EH (cell line): ENCODE measurements around the gene BCAS4.

Source experiments
- DNase-seq: peaks from one replicate; pipeline ENCODE4 v3.0.0-alpha.2; 2015; ENCODE audit warnings: low read depth

Gene BCAS4

DNA sequence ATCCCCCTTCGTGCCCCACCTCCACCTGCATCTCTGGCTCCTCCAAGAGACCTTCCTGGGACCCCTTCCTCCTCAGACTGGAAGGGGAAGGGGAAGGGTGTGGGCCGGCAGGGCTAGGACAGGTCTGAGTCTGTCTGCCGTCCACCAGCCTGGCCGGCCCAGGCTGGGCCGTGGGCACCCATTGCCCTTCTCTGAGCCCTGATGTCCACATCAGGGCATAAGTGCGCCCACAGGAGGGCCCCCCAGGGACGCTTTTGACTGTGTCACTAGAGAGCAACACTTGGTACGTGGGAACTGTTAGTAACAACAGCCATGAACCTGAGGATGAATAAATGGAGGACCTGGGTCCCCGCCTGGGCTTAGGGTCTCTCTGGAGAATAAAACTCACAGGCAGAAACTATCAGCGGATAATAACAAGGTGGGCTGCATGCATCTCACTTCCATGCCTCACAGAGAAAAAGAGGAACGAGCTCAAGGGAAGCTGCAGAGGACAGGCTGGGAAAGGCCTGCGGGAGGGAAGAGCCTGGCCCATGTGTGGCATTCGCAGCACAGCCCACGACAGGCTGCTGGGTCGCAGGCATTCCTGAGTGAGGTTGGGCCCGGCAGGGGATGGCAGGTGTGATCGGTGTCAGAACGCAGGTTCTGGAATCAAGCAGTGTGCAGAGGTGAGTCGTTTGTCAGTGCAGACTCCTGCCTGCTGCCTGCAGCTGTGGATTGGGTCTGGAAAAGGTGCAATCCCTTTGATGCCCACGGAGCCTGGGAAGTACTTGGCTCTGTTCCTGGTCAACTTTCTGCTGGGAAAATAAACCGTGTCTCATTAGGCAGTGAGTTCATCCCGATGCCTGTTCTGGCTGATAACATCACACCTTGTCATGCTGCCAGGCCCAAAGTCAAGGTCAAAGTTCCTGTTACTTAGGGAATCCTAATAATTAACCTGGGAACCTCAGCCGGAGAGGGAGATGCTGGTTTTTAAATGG, 60.9 kb downstream of the BCAS4 start:
- DNase-seq, result peak; percentile 29

- no peak for DNase-seq
Observed at GRCh38 chr20:50856475-50857041, 61.7 kb downstream of the BCAS4 start.

GRCh38 chr20:50857348-50857747, 62.5 kb downstream of the BCAS4 start:
- DNase-seq, result no peak

GRCh38 chr20:50858525-50858924, 63.7 kb downstream of the BCAS4 start:
- DNase-seq, result no peak

DNA sequence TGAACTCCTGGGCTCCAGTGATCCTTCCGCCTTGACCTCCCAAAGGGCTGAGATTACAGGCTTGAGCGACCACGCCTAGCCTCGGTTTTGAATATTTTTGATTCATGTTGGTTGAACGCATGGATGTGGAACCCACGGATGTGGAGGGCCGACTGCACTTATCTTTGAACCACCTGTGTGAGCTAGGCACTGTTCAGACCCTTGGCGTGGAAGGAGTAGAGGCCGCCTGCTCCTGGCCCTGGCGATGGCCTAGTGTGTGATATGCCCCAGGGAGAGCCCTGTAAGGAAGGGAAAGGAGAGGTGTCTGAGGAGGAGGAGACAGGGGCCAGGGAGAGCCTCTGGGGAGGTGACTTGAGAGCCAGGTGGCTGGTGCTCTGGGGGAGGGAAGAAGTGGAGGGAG, 64.3 kb downstream of the BCAS4 start:
- no peak for DNase-seq

GRCh38 chr20:50861012-50861411, 66.2 kb downstream of the BCAS4 start:
- no peak for DNase-seq

DNA sequence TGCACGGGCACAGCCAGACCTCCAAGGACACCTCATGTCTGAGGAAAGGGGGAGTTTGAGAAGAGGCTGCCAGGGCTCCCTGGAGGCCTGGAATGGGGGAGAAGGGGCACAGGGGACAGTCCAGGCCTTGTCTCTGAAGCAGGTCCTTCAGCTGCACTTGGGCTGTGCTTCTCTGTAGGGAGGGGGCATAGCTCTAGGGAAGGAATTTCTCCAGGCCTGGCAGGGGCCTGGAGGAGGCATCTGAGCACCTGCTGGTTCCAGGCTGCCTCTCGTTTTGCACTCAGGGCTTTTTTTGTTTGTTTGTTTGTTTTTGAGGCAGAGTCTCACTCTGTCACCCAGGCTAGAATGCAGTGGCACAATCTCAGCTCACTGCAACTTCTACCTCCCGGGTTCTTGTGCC, 67.7 kb downstream of the BCAS4 start:
- no peak for DNase-seq

GRCh38 chr20:50865114-50865513, 70.3 kb downstream of the BCAS4 start:
- no peak for DNase-seq

DNA sequence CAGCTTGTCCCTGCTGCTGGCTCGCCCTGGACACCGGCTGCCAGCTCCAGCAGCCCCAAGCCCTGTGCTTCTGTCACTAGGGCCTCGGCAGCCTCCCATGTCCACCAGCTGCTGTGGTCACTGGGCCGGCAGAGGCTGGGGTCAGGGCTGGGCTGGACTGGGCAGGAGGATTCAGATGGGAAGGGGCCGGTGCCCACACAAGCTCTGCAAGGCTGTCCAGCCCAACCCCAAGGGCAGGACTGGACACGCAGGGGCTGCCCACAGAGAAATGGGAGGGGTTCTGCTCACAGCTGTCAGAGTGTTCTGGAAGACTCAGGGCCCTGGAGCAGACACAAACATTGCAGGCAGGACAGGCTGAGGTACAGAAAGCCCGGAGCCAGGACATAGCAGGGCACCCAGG, 70.7 kb downstream of the BCAS4 start:
- no peak for DNase-seq

GRCh38 chr20:50866036-50866685, 71.3 kb downstream of the BCAS4 start:
- DNase-seq, result no peak

DNA sequence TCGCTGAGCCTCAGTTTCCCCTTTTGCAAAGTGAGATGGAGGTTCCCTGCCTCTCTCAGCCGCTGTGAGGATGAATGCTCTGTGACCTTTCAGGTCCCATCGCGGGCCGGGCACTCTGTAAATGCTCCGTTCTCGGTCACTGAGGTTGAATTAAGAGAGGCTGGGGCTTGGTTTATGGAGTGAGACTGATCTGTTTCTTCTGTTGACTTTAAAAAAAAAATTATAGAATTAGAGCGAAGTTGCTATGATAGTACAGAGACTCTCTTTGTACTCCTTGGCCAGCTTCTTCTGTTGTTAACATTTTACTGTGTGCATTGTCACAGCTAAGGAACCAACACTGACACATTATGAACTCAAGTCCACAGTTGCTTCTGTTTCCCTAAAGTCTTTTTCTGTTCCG, 72.0 kb downstream of the BCAS4 start:
- no peak for DNase-seq

- no peak for DNase-seq
Observed at GRCh38 chr20:50867805-50868204, 72.9 kb downstream of the BCAS4 start.

DNA sequence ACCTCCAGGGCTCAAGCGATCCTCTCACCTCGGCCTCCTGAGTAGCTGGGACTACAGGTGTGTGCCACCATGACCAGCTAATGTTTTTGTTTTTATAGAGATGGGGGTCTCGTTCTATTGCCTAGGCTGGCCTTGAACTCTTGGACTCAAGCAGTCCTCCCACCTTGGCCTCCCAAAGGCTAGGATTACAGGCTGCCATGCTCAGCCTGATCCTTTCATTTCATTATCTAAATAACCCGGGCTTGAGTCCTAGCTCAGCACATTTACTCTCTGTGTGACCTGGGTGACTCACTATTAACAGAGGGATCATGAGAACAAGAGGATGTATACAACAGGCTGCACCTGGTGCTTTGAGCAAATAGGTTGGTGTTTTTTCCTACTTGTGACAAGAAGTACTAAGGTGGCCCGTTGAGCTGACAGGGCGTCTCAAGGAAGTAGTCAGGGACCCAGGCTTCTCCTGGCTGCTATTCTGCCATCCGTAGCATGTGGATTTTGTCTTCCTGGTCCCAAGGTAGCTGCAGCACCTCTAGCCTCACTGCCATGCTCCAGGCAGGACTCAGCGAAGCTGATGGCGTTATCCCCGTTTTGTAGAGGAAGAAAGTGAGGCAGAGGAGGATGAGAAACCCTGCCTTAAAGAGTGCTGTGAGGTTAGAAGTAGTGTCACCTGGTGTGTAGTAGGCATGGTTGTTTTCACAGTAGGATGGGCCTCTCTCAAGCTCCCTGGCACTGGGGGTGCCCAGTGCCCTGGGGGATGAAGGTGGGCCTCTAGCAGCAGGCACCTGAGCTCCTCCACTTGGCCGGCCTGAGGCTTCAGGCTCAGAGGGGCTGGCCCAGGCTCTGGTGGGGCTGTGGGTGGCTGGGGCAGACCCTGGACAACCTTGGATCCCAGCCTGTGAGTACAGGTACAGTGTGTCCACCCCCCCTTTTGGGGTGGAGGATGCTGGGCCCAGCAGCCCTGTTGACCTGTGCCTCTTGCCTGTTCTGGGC, 73.9 kb downstream of the BCAS4 start:
- no peak for DNase-seq

DNA sequence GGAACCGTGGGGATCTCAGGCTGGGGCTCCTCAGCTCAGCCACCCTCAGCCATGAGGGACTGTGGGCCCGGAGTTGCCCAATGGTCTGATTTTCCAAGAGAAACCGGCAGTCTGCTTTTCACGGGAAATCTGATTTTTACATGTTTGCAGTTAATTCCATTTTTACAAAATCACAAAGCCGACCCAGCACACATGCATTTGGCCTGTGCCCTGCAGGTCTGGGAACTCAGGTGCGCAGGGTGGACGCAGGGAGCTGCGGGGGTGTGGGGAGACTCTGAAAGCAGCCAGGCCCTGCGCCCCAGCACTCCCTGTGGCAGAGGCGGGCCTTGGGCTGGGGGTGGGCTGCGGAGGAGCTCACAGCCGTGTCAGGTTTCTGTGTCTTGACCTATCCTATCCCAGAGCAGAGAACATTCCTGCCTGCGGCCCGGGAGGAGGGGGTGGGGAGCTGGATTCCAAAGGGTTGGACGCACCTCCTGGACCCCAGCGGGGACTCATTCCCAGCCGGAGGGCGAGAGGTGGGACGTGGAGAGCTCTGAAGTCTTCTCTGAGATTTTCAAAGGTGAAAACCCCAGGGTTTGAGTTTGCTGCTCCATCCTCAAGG, 75.8 kb downstream of the BCAS4 start:
- DNase-seq, result peak; percentile 61

- no peak for DNase-seq
Observed at GRCh38 chr20:50872560-50873425, 77.9 kb downstream of the BCAS4 start.

DNA sequence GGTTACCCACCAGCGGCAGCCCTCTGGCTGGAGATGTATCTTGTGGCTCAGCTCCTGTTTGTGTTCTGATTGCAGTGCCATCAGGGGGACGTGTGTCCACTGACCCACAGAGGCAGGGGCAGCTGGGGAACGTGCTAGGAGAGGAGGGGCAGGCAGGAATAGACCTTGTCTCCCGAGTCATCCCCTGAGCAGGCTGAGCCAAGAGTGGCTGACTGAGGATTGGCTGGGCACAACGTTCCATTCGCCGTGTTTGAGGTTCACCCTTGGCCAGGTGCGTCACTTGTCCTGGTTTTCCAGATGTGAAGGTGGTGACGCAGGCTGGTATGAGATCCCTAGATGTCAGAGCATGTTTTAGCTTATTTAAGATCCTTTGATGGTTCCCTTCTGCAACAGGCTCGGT, 78.7 kb downstream of the BCAS4 start:
- no peak for DNase-seq

GRCh38 chr20:50874111-50874757, 79.4 kb downstream of the BCAS4 start:
- DNase-seq, result no peak

- no peak for DNase-seq
Observed at GRCh38 chr20:50874758-50875665, 80.2 kb downstream of the BCAS4 start.
